Mammary epithelial cell (primary cell): ENCODE measurements around the gene TFAP2D.

ENCODE experiments used
- CTCF ChIP-seq, 2 donors: IDR thresholded peaks in 1 of 2; conservative IDR thresholded peaks in 1 of 2; 2 replicates each; pipeline ENCODE4 v1.5.1; 2011 to 2012; ENCODE audit warnings: inconsistent platforms in 2 of 2, low read length in 2 of 2, mild to moderate bottlenecking in 2 of 2, control low read depth in 1 of 2, low read depth in 1 of 2; ENCODE audit not compliant: insufficient read depth in 1 of 2; ENCODE audit errors: extremely low read depth in 1 of 2
- EZH2 ChIP-seq: IDR thresholded peaks from 2 replicates; pipeline ENCODE4 v1.6.1; 2012; ENCODE audit warnings: low read length, inconsistent platforms, borderline replicate concordance

DNA sequence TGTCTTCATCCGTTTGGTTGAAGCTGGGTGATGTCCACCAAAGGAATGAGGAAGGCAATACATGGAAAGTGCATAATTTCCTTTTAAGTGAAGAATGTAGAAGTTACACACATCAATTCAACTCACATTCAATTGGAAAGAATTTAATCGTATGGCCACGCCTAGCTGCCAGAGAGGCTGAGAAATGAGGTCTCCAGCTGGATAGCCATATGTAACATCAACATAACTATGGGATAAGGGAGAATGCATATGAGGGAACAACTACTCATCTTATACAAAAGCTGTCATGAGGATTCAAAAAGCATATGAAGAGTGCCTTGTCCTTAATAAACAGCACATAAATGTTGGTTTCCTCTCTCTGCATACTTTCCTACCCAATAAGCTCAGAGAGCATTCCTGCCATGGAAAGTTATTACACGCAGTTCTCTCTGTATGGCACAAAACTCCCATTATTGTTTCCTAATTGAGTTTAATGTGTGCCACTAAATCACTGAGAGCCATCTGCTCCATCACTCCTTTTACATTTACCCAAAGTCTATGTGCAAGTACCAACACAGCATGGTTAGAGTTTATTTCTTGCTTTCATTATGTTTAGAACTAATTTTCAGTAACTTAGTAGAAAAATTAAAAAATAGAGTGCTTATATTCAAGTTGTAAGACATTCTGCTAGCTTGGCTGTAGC, 21.4 kb upstream of the TFAP2D start:
- no peak for TF ChIP-seq CTCF (conservative IDR thresholded peaks at IDR 0.05 in 1 of 2, IDR thresholded peaks at IDR 0.05 in 1 of 2; ENCODE audit: extremely low read depth in 1 of 2, insufficient read depth in 1 of 2, low read depth in 1 of 2, low read length in 2 of 2)
- TF ChIP-seq EZH2, result no peak
